ENCODE results near the gene CRYBA2.

Gene CRYBA2

GRCh38 chr2:218952160-218952559 is 41.1 kb downstream of the CRYBA2 start:
- no peak for DNase-seq

DNA sequence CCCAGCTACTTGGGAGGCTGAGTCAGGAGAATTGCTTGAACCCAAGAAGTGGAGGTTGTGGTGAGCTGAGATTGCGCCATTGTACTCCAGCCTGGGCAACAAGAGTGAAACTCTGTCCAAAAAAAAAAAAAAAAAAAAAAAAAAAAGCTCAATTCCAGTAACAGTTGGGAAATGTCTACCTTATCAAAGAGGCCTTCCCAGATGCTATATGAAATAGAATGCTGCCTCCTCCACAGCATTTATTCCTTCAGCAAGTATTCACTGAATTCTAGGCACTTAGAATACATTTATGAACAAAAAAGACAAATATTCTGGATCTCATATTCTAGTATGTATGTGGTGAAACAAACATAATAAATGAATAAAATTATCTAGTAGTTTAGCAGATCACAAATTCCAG is 46.6 kb downstream of the CRYBA2 start:
- no peak for DNase-seq

DNA sequence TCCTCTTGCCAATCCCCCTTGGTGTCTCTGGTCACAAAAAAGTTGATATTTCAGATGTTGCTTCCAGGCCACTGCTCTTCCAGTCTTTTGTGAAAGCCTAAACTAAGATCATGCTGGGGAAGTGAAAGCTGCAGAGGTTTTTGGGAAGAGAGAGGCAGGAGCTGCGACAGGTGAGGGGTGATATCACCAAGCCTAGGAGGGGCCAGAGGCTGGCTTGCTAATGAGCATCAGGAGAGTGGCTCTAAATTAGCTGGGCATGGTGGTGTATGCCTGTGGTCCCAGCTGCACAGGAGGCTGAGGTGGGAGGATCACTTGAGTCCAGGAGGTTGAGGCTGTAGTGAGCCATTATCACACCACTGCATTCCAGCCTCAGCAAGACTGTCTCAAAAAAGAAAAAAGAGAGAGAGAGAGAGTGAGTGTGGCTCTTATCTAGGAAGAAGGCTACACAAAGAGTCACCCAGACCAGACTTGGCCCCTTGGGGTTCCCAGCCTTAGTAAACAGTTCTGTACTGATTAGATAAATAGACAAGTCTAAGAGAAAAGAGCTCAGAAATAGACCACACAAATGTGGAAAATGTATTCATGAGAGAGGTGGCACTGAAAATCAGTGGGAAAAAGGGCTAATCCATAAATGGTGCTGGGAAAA is 48.3 kb downstream of the CRYBA2 start:
- no peak for DNase-seq

Measured in DMS79 (cell line).